ENCODE data around the gene DIAPH3. TPM values are rescaled to one million over a fixed set of nuclear protein-coding genes. Genes with fewer than 3 reads are reported as not detected.

DIAPH3 gene
- total RNA-seq, 4 donors from 2014 or later = 0.27 to 3.9 (median 2.1) TPM

GRCh38 chr13:60137911-60138560 lies 25.7 kb downstream of the DIAPH3 start:
- H3K4me3 ChIP-seq (ENCODE audit: low read depth, poor library complexity, severe bottlenecking) = no peak overlapping the region
- intact Hi-C loops (cut with DNase I; ENCODE audit: low total_unique reads) = no loop called here
- TF ChIP-seq CTCF (IDR thresholded peaks at IDR 0.05) = no peak
- TF ChIP-seq POLR2A (IDR thresholded peaks at IDR 0.05) = no peak
- no peak for DNase-seq (ENCODE audit: low spot score in 2 of 2)
- 87 to 90% methylated on average over 8 of the region's 8 CpGs for WGBS, 2 donors

GRCh38 chr13:60135344-60135743 lies 28.4 kb downstream of the DIAPH3 start:
- no peak overlapping the region for H3K4me3 ChIP-seq (ENCODE audit: low read depth, poor library complexity, severe bottlenecking)
- intact Hi-C loops (cut with DNase I; ENCODE audit: low total_unique reads) = no loop called here
- DNase-seq (ENCODE audit: low spot score in 2 of 2) = no peak
- TF ChIP-seq CTCF (IDR thresholded peaks at IDR 0.05) (no peak), POLR2A (IDR thresholded peaks at IDR 0.05) (no peak)
- WGBS, 2 donors = 61 to 90% methylated on average over 1 of the region's 1 CpG

- WGBS, 2 donors = 83 to 87% methylated on average over 4 of the region's 4 CpGs
- no peak for DNase-seq (ENCODE audit: low spot score in 2 of 2)
- no peak for TF ChIP-seq POLR2A (IDR thresholded peaks at IDR 0.05)
- TF ChIP-seq CTCF (IDR thresholded peaks at IDR 0.05) = no peak
- no peak overlapping the region for H3K4me3 ChIP-seq (ENCODE audit: low read depth, poor library complexity, severe bottlenecking)
- intact Hi-C loops (cut with DNase I; ENCODE audit: low total_unique reads) = no loop called here
Observed at GRCh38 chr13:60134376-60134775, 29.4 kb downstream of the DIAPH3 start.

DNA sequence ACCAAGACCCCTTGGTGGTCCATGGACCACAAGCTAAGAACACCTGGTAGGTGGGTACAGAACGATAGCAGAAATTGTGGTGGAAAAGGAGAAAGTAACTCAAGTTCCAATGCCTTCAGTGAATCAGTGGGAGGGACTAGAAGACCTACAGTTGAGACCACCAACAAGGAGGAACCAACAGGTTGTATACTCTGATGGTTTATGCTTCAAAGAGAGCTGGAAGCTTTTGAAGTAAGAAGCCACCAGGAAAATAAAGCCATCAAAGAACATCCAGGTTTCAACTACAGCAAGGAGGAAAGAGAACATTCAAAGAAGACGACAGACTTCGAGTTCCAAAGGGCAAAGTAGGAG lies 42.4 kb downstream of the DIAPH3 start:
- TF ChIP-seq CTCF (IDR thresholded peaks at IDR 0.05) (no peak), POLR2A (IDR thresholded peaks at IDR 0.05) (no peak)
- intact Hi-C loops (cut with DNase I; ENCODE audit: low total_unique reads) = no loop called here

GRCh38 chr13:60120617-60121336 lies 43.0 kb downstream of the DIAPH3 start:
- intact Hi-C loops (cut with DNase I; ENCODE audit: low total_unique reads) = no loop called here
- WGBS, 2 donors = 92% methylated on average over 6 of the region's 6 CpGs
- no peak for DNase-seq (ENCODE audit: low spot score in 2 of 2)
- no peak for TF ChIP-seq POLR2A (IDR thresholded peaks at IDR 0.05)
- TF ChIP-seq CTCF (IDR thresholded peaks at IDR 0.05) = no peak
- no peak overlapping the region for H3K4me3 ChIP-seq (ENCODE audit: low read depth, poor library complexity, severe bottlenecking)

More for the DNA sequence above, 42.4 kb downstream of the DIAPH3 start:
- WGBS, 2 donors = 83 to 92% methylated on average over 3 of the region's 3 CpGs
- DNase-seq (ENCODE audit: low spot score in 2 of 2) = no peak
- no peak overlapping the region for H3K4me3 ChIP-seq (ENCODE audit: low read depth, poor library complexity, severe bottlenecking)

Data from lower leg skin (tissue), 4 donors.